Stimulated activated memory B cell treated with anti-CD40 and anti-IgM and Interleukin-4, amounts not matched to agents 10 μg/mL and 1 μg/mL and 100 μg/mL, for 72 hours (primary cell): Measurements from ENCODE around the gene SERPINB6.
A peak's percentile ranks its signal among the peaks of the same experiment; 100 is the strongest.
"Not testable (repeated sequence)": the region's sequence is repeated elsewhere in the genome, so short reads cannot be mapped to it uniquely, and the experiment has no call there.

ENCODE experiments used
- ATAC-seq: fragments of 150-1000 bp; cut with Tn5 transposase; 2 replicates; pipeline ENCODE4 v1.10.0; 2021
- H3K27ac Mint-ChIP-seq: one replicate; pipeline ENCODE4 v1.8.0; 2022; ENCODE audit warnings: mild to moderate bottlenecking, mixed read lengths
- H3K27me3 Mint-ChIP-seq: one replicate; pipeline ENCODE4 v1.8.0; 2022; ENCODE audit warnings: mixed read lengths
- H3K36me3 Mint-ChIP-seq: one replicate; pipeline ENCODE4 v1.8.0; 2022; ENCODE audit warnings: mixed read lengths
- H3K4me1 Mint-ChIP-seq: one replicate; pipeline ENCODE4 v1.8.0; 2022; ENCODE audit warnings: mixed read lengths
- H3K4me3 Mint-ChIP-seq: one replicate; pipeline ENCODE4 v1.8.0; 2022; ENCODE audit warnings: mild to moderate bottlenecking, moderate library complexity, mixed read lengths
- H3K9me3 Mint-ChIP-seq: one replicate; pipeline ENCODE4 v1.8.0; 2022; ENCODE audit warnings: mixed read lengths

Gene SERPINB6

DNA sequence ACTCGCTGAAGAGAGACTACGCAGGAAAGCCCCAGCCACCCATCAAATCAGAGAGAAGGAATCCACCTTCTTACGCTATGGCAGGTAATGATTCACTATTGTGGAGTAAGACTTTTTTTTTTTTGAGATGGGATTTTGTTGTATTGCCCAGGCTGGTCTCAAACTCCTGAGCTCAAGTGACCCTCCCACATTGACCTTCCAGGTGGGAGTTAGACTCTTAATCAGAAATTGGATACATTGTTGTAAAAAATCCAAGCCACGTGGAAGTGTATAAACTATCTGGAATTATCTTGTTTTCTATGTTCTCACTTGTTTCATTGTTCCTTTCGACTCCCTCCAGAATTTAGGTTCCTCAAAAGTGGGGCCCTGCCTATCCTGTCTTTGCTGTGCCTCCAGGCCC lies 35.1 kb upstream of the SERPINB6 start:
- no peak for ATAC-seq
- H3K36me3 Mint-ChIP-seq, result peaks cover 78% of the 10 kb centered on the region
- no peak overlapping the region for H3K27ac Mint-ChIP-seq
- H3K9me3 Mint-ChIP-seq, result peaks cover 10% of the 10 kb centered on the region
- H3K27me3 Mint-ChIP-seq, result no peaks in the 10 kb centered on the region
- no peak overlapping the region for H3K4me3 Mint-ChIP-seq
- peaks cover 7% of the 10 kb centered on the region for H3K4me1 Mint-ChIP-seq

DNA sequence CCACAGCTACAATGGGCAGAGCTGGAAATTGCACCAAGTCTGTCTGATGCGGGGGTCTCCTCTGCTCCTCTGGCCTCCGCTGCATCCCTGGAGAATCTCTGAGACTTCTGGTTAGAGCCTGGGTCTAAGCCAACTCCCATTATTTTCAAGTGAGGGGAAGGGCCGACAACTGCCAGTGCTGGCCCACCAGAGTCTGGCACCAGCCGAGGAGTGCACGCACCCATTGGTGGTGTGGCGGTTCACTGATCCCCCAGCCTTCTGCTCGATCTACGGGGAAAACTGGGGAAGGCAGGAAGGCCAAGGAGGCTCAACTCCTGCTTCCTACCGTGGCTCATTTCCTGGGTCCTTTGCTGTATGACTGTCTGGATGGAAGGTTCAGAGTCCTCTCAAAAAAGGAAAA lies 34.5 kb upstream of the SERPINB6 start:
- Mint-ChIP-seq H3K9me3 (peaks cover 7% of the 10 kb centered on the region), H3K4me3 (no peak overlapping the region), H3K27me3 (no peaks in the 10 kb centered on the region), H3K4me1 (peaks cover 11% of the 10 kb centered on the region), H3K27ac (no peak overlapping the region), H3K36me3 (peaks cover 72% of the 10 kb centered on the region)
- no peak for ATAC-seq

DNA sequence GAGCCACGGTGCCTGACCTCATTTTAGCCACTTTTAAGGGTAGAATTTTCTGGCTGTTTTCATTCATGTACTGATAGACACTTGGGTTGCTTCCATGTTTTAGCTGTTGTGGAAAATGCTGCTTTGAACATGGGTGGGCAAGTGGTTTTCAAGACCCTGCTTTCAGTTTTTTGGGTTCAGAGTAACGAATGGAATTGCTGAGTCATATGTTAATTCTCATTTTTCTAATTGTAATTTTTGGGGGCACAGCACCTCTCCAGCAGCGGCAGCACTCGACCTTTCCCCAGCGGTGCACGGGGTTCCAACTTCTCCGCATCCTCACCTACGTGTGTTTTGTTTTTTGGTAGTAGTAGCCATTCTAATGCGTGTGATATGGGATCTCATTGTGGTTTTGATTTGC lies 33.7 kb upstream of the SERPINB6 start:
- ATAC-seq, result no peak
- no peak overlapping the region for H3K4me3 Mint-ChIP-seq
- peaks cover 64% of the 10 kb centered on the region for H3K36me3 Mint-ChIP-seq
- peaks cover 3% of the 10 kb centered on the region for H3K9me3 Mint-ChIP-seq
- no peaks in the 10 kb centered on the region for H3K27me3 Mint-ChIP-seq
- peaks cover 16% of the 10 kb centered on the region for H3K4me1 Mint-ChIP-seq
- H3K27ac Mint-ChIP-seq, result no peak overlapping the region

DNA sequence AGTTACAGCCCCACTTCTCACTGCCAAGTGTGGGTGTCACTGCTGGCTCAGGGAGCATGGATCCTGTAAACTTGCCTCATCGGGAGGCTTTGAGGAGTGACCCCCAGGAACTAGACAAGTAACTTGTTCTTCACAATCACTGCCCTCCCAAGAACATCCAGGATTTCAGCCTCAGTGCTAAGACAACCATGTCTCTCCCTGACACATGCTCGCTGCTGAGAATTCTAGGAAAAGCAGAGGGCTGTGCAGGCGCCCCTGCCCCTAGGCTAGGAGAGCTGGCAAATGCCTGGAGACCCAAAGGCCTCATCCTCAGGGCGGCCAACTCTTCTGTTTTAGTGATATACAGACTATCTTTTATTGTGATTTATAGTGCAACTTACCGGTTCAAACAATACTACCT lies 31.9 kb upstream of the SERPINB6 start:
- peaks cover 45% of the 10 kb centered on the region for H3K36me3 Mint-ChIP-seq
- not testable (repeated sequence) for H3K27me3 Mint-ChIP-seq, H3K4me3 Mint-ChIP-seq, H3K9me3 Mint-ChIP-seq, ATAC-seq
- peak overlapping the region; percentile 40 for H3K27ac Mint-ChIP-seq
- H3K4me1 Mint-ChIP-seq, result peaks cover 31% of the 10 kb centered on the region

DNA sequence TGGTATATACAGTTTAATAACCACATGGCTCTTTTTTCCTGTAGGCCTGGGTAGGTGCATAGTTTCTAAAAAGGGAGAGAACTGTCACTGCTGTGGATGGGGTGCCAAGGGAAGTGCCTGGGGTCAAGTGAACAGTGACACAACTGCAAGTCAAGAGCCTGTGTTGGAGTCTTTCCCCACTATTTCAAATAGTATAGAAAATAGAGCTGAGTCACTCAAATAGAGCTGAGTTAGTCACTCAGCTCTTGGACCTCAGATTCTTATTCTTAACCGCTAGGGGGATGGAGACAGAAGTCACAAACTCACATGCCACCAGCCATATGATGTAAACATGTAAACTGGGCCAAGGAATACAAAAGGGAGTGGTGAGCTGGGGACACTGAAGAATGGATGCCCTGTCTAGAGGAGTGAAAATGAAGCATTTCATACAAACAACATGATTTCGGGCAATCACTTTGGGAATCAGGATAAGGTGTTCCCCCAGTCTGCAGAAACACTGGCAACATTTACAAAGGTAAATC lies 30.5 kb upstream of the SERPINB6 start:
- no peak overlapping the region for H3K4me3 Mint-ChIP-seq
- H3K4me1 Mint-ChIP-seq, result peaks cover 37% of the 10 kb centered on the region
- H3K27ac Mint-ChIP-seq, result no peak overlapping the region
- ATAC-seq, result no peak
- H3K36me3 Mint-ChIP-seq, result peaks cover 33% of the 10 kb centered on the region
- no peaks in the 10 kb centered on the region for H3K9me3 Mint-ChIP-seq
- H3K27me3 Mint-ChIP-seq, result no peaks in the 10 kb centered on the region

DNA sequence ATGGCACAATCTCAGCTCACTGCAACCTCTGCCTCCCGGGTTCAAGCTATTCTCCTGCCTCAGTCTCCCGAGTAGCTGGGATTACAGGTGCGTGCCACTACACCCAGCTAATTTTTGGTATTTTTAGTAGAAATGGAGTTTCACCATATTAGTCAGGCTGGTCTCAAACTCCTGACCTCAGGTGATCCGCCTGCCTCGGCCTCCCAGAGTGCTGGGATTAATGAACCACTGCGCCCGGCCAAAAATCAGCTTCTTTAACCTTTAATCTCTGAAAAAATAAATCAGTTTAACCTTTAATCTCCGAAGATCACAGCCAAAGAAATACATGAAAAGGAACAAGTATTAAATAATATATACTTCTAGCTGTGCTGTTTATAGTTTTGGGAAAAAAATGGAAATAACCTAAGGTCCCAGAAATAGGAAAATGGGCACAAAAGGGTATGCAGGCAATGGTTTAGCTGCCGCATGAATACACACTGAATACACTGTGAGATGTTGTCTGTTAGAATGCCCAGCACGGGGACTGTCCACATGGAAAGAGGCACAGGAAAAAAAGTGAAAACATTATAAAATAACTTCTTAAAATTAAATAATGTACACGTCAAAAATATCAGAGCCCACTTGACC lies 29.9 kb upstream of the SERPINB6 start:
- peaks cover 43% of the 10 kb centered on the region for H3K4me1 Mint-ChIP-seq
- peak overlapping the region; percentile 90 for H3K4me3 Mint-ChIP-seq
- no peaks in the 10 kb centered on the region for H3K9me3 Mint-ChIP-seq
- H3K27ac Mint-ChIP-seq, result no peak overlapping the region
- peaks cover 27% of the 10 kb centered on the region for H3K36me3 Mint-ChIP-seq
- ATAC-seq, result no peak
- H3K27me3 Mint-ChIP-seq, result no peaks in the 10 kb centered on the region

DNA sequence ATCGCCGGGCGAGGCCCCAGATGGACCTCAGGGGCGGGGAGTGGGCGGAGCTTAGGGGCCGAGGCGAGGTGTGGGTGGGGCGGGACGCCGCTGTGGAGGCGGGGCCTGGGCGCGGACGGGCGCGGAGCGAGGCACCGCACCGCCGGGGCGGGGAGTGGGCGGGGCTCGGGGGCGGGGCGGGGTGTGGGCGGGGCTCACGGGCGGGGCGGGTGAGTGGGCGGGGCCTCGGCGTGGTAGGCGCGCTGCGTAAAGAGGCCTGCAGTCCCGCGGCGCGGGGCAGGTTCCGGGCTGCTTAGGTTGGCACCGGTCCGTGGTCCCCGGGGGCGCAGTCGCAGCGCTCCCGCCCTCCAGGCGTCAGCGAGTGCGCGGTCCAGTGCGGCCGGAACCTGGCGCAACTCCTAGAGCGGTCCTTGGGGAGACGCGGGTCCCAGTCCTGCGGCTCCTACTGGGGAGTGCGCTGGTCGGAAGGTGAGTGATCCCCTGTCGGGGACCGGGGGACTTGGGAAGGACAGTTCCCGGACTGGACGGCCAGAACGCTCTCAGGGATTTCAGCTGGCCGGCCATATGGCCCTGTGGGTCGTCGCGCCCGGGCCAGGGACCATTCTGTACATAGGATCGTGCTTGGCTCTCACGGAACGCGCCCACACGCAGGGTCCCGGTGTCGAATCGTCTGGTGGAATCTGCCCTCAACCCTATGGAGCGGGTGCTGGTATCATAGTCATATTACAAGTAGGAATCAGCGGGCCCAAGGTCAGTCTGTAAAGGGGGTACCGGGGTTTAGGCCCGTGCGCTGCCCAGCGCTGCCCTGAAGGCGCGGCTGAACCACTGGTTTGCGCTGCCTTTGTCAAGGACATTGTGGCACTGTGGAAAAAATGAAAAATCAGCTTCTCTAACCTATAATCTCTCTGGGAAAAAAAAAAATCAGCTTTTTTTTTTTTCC lies 28.5 kb upstream of the SERPINB6 start, which contains the start of gene NQO2:
NQO2 (plus strand) TSS at position 277 of the 940 bp plus-strand sequence. CDS start 6,659 bp downstream, outside the sequence.
- peak; percentile 95 for ATAC-seq
- H3K4me3 Mint-ChIP-seq, result peak within 1 kb of the TSS; percentile 90
- H3K4me1 Mint-ChIP-seq, result peaks cover 39% of the 10 kb centered on the region
- no peaks in the 10 kb centered on the region for H3K27me3 Mint-ChIP-seq
- peaks cover 13% of the 10 kb centered on the region for H3K36me3 Mint-ChIP-seq
- no peaks in the 10 kb centered on the region for H3K9me3 Mint-ChIP-seq
- peak within 1 kb of the TSS; percentile 82 for H3K27ac Mint-ChIP-seq

DNA sequence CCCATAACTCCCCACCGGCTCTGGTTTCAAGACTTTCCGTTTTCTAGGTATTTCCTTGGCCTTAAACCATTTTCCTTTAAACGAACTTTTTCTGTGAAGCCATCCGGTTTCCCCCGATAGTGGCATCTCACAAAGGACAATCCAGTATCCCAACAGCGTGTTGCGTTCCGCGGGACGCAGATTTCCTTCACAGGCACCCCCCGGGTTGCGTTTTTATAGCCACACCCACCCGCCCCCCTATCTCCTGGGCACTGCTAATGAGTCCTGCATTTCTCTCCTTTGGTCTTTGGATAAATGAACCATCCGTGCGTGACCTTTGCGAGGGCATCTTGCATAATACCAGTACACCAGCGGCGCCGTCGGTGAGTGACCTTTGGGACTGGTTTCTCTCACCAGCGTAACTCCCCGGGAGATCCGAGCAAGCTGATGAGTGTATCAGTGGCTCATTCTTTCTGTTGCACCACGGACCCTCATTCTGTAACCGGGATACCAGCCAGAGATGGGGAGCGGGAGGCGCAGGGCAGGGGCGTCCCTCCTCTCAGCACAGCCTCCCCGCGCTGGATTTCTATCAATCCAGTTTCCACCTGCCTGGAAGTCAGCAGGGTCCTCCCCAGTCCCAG lies 27.7 kb upstream of the SERPINB6 start:
- Mint-ChIP-seq H3K9me3 (no peaks in the 10 kb centered on the region), H3K4me1 (peaks cover 39% of the 10 kb centered on the region), H3K27ac (peak overlapping the region; percentile 82), H3K27me3 (no peaks in the 10 kb centered on the region), H3K4me3 (peak overlapping the region; percentile 87), H3K36me3 (peaks cover 5% of the 10 kb centered on the region)
- peak; percentile 71 for ATAC-seq

DNA sequence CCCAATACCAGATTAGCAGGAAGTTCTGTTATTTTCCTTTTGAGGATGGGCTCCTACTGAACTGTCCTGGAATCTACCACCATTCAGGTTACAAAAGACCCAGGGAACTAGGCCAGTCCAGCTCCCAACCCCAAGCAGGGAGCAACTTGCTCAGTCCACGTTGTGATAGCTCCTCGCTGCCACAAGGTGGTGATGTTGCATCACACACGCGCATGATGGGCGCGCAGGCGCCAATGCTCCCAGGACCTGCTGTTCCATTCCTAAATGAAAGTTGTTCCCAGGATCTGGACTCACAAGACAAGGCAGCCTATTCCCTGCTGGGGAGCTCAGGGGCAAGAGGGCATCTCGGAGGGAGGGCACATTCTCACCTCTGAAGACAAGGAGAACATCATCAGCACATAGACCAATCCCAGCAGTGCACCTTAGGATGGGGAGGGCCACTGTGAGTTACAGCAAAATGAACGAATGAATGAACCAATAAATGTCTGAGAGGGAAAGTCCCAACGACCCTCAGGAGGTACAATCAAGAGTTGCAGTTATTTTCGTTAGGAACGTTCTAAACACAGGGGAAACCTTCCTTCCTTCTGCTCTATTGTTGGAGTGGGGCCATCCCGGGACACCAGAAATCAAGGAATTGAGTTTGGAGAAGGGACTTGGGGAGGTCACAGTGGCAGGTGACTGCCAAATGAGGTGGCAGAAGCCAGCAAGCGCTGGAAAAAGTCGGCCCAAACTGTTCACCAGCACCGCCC lies 27.1 kb upstream of the SERPINB6 start:
- H3K27me3 Mint-ChIP-seq, H3K36me3 Mint-ChIP-seq, H3K9me3 Mint-ChIP-seq: not testable (repeated sequence)
- H3K4me3 Mint-ChIP-seq, result peak overlapping the region; percentile 87
- ATAC-seq, result peak; percentile 63
- peaks cover 39% of the 10 kb centered on the region for H3K4me1 Mint-ChIP-seq
- H3K27ac Mint-ChIP-seq, result peak overlapping the region; percentile 82

DNA sequence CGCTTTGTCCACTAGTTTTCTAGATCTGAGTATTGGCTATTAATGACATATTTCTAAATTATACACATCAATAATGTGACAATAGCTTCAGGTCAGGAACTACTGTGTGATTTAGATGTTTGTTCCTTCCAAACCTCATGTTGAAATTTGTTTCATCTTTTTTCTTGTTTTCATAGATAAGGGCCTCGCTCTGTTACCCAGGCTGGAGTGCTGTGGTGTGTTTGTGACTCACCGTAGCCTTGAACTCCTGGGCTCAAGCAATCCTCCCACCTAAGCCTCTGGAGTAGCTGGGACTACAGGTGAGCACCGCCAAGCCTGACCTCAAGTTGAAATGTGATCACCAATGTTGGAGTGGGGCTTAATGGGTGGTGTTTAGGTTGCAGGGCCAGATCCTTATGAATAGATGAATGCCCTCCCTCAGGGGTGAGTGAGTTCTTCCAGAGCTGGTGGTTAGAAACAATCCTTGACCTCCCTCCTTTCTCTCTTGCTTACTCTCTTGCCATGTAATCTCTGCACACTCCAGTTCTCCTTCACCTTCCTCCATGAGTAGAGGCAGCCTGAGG lies 22.5 kb upstream of the SERPINB6 start:
- ATAC-seq, result no peak
- Mint-ChIP-seq H3K9me3 (no peaks in the 10 kb centered on the region), H3K4me3 (no peak overlapping the region), H3K4me1 (peaks cover 30% of the 10 kb centered on the region), H3K27ac (no peak overlapping the region), H3K36me3 (no peaks in the 10 kb centered on the region), H3K27me3 (no peaks in the 10 kb centered on the region)

DNA sequence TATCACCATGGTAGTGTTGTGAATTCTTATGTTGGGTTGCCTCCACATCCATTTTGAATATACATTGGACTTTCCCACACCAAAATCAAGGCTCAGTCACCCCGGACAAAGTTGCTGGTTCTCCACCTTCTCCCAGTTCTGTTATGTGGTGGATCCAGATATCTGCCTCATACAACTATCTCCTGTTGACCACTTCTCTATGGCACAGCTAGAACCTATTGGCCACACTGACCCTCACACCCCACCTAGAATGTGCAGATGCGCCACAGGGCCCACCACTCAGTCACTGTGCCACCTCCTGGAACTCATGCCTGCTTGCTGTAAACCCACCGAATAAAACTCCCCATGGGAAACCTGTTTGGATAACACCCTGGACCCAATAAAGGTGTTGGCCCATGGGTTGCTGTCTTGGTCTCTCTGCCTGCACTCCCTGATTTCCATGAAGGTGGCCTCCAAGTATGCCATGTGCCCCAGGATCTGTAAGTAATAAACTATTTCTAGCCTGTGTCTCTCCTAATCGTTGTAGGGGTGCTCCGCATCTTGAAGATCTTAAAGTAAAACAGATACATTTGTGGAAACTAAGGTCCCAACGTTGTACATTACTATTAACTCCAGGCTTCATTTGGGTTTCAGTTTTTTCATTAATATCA lies 21.1 kb upstream of the SERPINB6 start:
- H3K4me1 Mint-ChIP-seq, result peaks cover 33% of the 10 kb centered on the region
- no peaks in the 10 kb centered on the region for H3K27me3 Mint-ChIP-seq
- H3K27ac Mint-ChIP-seq, result no peak overlapping the region
- ATAC-seq, result no peak
- no peaks in the 10 kb centered on the region for H3K36me3 Mint-ChIP-seq
- H3K9me3 Mint-ChIP-seq, result no peaks in the 10 kb centered on the region
- H3K4me3 Mint-ChIP-seq, result no peak overlapping the region

DNA sequence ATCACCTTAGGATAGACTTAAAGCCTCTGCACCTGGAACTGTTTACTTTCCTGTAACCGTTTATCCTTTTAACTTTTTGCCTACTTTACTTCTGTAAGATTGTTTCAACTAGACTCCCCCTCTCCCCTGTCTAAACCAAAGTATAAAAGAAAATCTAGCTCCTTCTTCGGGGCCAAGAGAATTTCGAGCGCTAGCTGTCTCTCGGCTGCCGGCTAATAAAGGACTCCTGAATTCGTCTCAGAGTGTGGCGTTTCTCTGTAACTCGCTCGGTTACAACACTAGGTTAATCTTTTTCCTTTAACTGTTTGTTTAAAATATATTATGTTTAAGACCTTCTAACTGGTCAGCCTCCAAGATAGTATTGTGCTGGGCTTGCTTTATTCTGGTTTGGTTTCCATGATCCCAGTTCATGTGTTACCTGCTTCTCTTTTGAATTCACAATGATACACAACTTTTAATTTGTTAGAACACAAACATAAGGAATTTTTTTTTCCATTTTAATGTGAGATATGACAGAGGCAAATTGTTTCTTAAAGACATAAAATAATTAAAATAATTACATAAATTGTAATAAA lies 19.7 kb upstream of the SERPINB6 start:
- no peaks in the 10 kb centered on the region for H3K36me3 Mint-ChIP-seq
- H3K4me3 Mint-ChIP-seq, result peak overlapping the region; percentile 94
- no peak for ATAC-seq
- no peaks in the 10 kb centered on the region for H3K9me3 Mint-ChIP-seq
- H3K27ac Mint-ChIP-seq, result peak overlapping the region; percentile 86
- H3K27me3 Mint-ChIP-seq, result no peaks in the 10 kb centered on the region
- H3K4me1 Mint-ChIP-seq, result peaks cover 27% of the 10 kb centered on the region

DNA sequence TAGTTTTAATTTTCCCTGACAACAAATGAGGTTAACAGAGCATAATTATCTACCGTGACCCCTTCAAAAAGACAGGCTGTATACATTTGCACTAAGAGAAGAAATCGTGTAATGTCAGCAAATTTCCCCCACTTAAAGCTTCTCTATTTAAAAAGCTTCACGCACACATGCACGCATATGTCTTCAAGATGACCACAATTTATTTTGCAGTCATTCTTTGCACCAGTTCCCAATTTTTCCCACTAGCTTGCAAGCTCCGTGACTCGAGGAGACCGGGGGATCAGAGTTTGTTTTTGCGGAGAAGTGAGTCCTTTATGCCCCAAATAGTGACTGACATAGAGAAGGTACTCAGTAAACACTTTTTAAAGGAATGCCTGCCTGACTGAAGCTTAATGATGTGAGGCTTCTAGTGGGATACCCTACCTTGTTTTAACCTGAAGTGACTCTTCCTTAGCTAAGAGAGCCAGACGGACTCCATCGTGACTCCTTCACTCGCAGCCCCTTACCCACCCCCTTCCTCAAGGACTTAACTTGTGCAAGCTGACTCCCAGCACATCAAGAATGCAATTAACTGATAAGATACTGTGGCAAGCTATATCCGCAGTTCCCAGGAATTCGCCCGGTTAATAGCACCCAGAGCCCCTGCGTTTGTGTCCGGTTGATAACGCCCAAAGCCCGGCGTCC lies 19.0 kb upstream of the SERPINB6 start:
- H3K4me3 Mint-ChIP-seq, result peak overlapping the region; percentile 94
- no peaks in the 10 kb centered on the region for H3K27me3 Mint-ChIP-seq
- no peaks in the 10 kb centered on the region for H3K9me3 Mint-ChIP-seq
- peaks cover 26% of the 10 kb centered on the region for H3K4me1 Mint-ChIP-seq
- ATAC-seq, result no peak
- peak overlapping the region; percentile 86 for H3K27ac Mint-ChIP-seq
- no peaks in the 10 kb centered on the region for H3K36me3 Mint-ChIP-seq
